HepG2 (cell line): ENCODE data around the gene KCNN2. TPM values are rescaled to one million over a fixed set of nuclear protein-coding genes. Genes with fewer than 3 reads are reported as not detected.

ENCODE experiments used
- ATAC-seq: fragments of 200-7000 bp; cut with Tn5 transposase; 3 replicates; pipeline ENCODE4 v1.9.1; 2020; ENCODE audit warnings: mild to moderate bottlenecking, moderate library complexity
- BruUV-seq: library from RNA; stranded (reverse); fragments of 400-500 nt; replicated peaks from 2 replicates; lab custom pipeline; 2021; lab: Mats Ljungman, UMichigan
- CTCF ChIA-PET: fragments of 300-600 bp; formaldehyde crosslinking; extraction: SDS; loops from one replicate; lab custom pipeline; 2021; ENCODE audit warnings: low total read pairs, inconsistent platforms, low intra/inter-chr PET ratio; lab: Yijun Ruan, JAX
- POLR2A ChIA-PET: fragments of 350-600 bp; sonication (Branson Sonifier 250); formaldehyde crosslinking; loops from one replicate; lab custom pipeline; 2020; ENCODE audit warnings: antibody characterized with exemption, inconsistent platforms; lab: Yijun Ruan, JAX
- DNase-seq: peaks from one replicate; pipeline ENCODE4 v3.0.0-alpha.2; 2015; ENCODE audit warnings: low spot score
- FAIRE-seq: peaks from 3 replicates; lab custom pipeline; 2011; peaks lifted over from hg19 to GRCh38; lab: Jason Lieb, UNC
- H2AFZ ChIP-seq: one replicate; pipeline ENCODE4 v1.6.1; 2011; ENCODE audit warnings: low read length, inconsistent platforms
- H3K27ac ChIP-seq: fragments of 300-600 bp; 3 replicates; pipeline ENCODE4 v1.8.0; 2011; ENCODE audit warnings: mixed run types, mild to moderate bottlenecking, mixed read lengths, low read length, inconsistent platforms; ENCODE audit not compliant: insufficient read depth; ENCODE audit errors: extremely low read length
- H3K27me3 ChIP-seq, 2 experiments: fragments of 200-600 bp in 1 of 2; 2 replicates in 1 of 2; 3 replicates in 1 of 2; pipeline versions ENCODE4 v1.6.0 to v1.8.0; 2011; ENCODE audit warnings: low read length in 2 of 2, mild to moderate bottlenecking in 2 of 2, moderate library complexity in 2 of 2, inconsistent platforms in 1 of 2; ENCODE audit not compliant: insufficient read depth in 2 of 2, control insufficient read depth in 1 of 2
- H3K36me3 ChIP-seq, 2 experiments: fragments of 200-600 bp in 1 of 2; replicated peaks in 1 of 2; 2 replicates in 1 of 2; 3 replicates in 1 of 2; pipeline versions ENCODE4 v1.5.1 to v1.8.0; 2011; ENCODE audit warnings: low read length in 2 of 2, inconsistent platforms in 1 of 2; ENCODE audit not compliant: insufficient read depth in 2 of 2, control insufficient read depth in 1 of 2
- H3K4me1 ChIP-seq: 2 replicates; pipeline ENCODE4 v1.5.1; 2012; ENCODE audit warnings: low read length, inconsistent platforms; ENCODE audit not compliant: insufficient read depth
- H3K4me2 ChIP-seq: 2 replicates; pipeline ENCODE4 v1.6.0; 2011; ENCODE audit warnings: low read depth, low read length, inconsistent platforms
- H3K4me3 ChIP-seq, 3 experiments: fragments of 200-600 bp in 1 of 3; sonication (generic), shearing (Covaris generic) in 1 of 3; replicated peaks in 1 of 3; 2 replicates each; pipeline ENCODE4 v1.5.1; 2011 to 2016; ENCODE audit warnings: low read length in 3 of 3, inconsistent platforms in 2 of 3, low read depth in 2 of 3, mild to moderate bottlenecking in 2 of 3, control low read depth in 1 of 3, mixed read lengths in 1 of 3; ENCODE audit not compliant: insufficient read depth in 1 of 3
- H3K79me2 ChIP-seq: one replicate; pipeline ENCODE4 v1.6.1; 2011; ENCODE audit warnings: low read length, inconsistent platforms; ENCODE audit not compliant: insufficient read depth
- H3K9ac ChIP-seq: 2 replicates; pipeline ENCODE4 v1.6.0; 2011; ENCODE audit warnings: mild to moderate bottlenecking, low read depth, low read length, inconsistent platforms; ENCODE audit not compliant: insufficient read depth
- H3K9me3 ChIP-seq: 2 replicates; pipeline ENCODE4 v1.5.1; 2012; ENCODE audit warnings: mild to moderate bottlenecking, low read length
- H4K20me1 ChIP-seq: 2 replicates; pipeline ENCODE4 v1.6.0; 2011; ENCODE audit warnings: inconsistent platforms, mild to moderate bottlenecking, low read length, moderate library complexity; ENCODE audit not compliant: insufficient read depth
- MAFK ChIP-seq, 2 experiments: IDR thresholded peaks in 1 of 2; conservative IDR thresholded peaks in 1 of 2; 2 replicates each; pipeline ENCODE4 v1.6.1; 2011; ENCODE audit warnings: improper control_type of control experiment in 2 of 2, low read length in 2 of 2
- NFATC3 ChIP-seq: sonication (generic); formaldehyde crosslinking; IDR thresholded peaks from 2 replicates; pipeline ENCODE4 v1.5.1; 2020; ENCODE audit warnings: mild to moderate bottlenecking, missing genetic modification reagents
- SNRNP70 ChIP-seq: fragments of 200-400 bp; formaldehyde crosslinking; IDR thresholded peaks from 2 replicates; pipeline ENCODE4 v1.6.1; 2017; ENCODE audit warnings: mild to moderate bottlenecking, low read depth, low read length, moderate library complexity
- ZNF460 ChIP-seq: sonication (generic); formaldehyde crosslinking; IDR thresholded peaks from 2 replicates; pipeline ENCODE4 v1.5.1; 2020; ENCODE audit warnings: missing genetic modification reagents, mild to moderate bottlenecking, borderline replicate concordance
- ZNF816 ChIP-seq: sonication (generic); formaldehyde crosslinking; IDR thresholded peaks from 2 replicates; pipeline ENCODE4 v1.8.0; 2022; ENCODE audit warnings: missing genetic modification reagents, mild to moderate bottlenecking, borderline replicate concordance
- WGBS: methylation state at CpG from one replicate; pipeline ENCODE4 v1.1.6; 2017; ENCODE audit warnings: low lambda C conversion rate; 5-methylcytosine and 5-hydroxymethylcytosine counted together
- in situ Hi-C: cut with HindIII; loops from 2 replicates; pipeline ENCODE4 v1.10.0; 2017; ENCODE audit warnings: low pct_unique_long_range_greater_than_20kb; ENCODE audit not compliant: extremely low pct_ligation_motif_present
- intact Hi-C: fragments of 100-400 bp; cut with micrococcal nuclease; formaldehyde crosslinking; loops from one replicate; pipeline ENCODE4 v1.10.0; 2022; ENCODE audit not compliant: unreplicated experiment
- polyA plus RNA-seq, 8 experiments: library from polyadenylated mRNA; depleted of rRNA in 3 of 8; stranded (reverse) in 7 of 8; unstranded in 1 of 8; fragments of >200 nt; fragmentation: Illumina TruSeq in 4 of 8; extraction: Trizol in 4 of 8; gene quantifications; 2 replicates each; pipeline versions ENCODE4 v1.2.1 to v1.2.3, GENCODE V29; 2011 to 2016; ENCODE audit warnings: low read depth in 4 of 8, missing spikeins in 1 of 8, mixed read lengths in 1 of 8; ENCODE audit not compliant: insufficient read depth in 1 of 8
- total RNA-seq, 5 experiments: library from RNA; depleted of rRNA; stranded (reverse); fragments of >200 nt; fragmentation: Illumina TruSeq; extraction: Trizol; gene quantifications; 2 replicates each; pipeline ENCODE4 v1.2.3, GENCODE V29; 2016; ENCODE audit warnings: low read depth in 1 of 5

Gene KCNN2
- total and polyA plus RNA-seq, 2 of the 13 experiments (the other 11 are each of a cell fraction or from before 2014, with no cell fraction given): not detected

DNA sequence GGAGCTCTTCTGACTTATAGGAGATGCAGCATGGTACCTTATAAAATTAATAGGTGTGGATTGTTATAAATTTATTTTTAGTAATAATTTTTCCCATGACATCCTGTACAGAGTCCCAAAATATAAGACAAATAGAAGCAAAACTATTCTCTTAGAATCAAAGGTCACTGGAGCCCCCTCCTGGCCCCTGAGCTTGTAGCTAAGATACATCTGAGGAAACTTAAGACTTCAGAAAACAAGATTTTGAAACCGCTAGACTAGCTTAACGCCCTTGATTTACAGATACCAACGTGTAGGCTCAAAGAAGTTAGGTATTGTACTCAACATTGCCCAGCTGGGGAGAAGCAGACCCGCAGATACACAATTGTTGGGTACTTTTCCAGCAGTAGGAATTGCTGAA, 45.7 kb upstream of the KCNN2 start:
- Histone ChIP-seq H3K27ac (no peak overlapping the region), H3K4me3 (no peak overlapping the region), H3K79me2 (no peaks in the 10 kb centered on the region), H3K27me3 (no peaks in the 10 kb centered on the region; a peak in 1 of 5 replicates), H3K4me1 (no peaks in the 10 kb centered on the region), H3K4me2 (no peak overlapping the region), H2AFZ (no peak overlapping the region), H3K36me3 (no peaks in the 10 kb centered on the region), H4K20me1 (no peaks in the 10 kb centered on the region), H3K9me3 (no peaks in the 10 kb centered on the region), H3K9ac (no peak overlapping the region)
- DNase-seq (no peak), FAIRE-seq (no peak), ATAC-seq (no peak)
- in situ Hi-C loops (no loop called here), intact Hi-C loops (no loop called here)
- whole genome bisulfite sequencing: 0% methylated on average over 4 of the region's 4 CpGs
- CTCF ChIA-PET: no interaction called here
- POLR2A ChIA-PET: no interaction called here
- no TSS peak for BruUV-seq
- TF ChIP-seq SNRNP70 (no peak), ZNF816 (CRISPR knock-in tag) (no peak)

DNA sequence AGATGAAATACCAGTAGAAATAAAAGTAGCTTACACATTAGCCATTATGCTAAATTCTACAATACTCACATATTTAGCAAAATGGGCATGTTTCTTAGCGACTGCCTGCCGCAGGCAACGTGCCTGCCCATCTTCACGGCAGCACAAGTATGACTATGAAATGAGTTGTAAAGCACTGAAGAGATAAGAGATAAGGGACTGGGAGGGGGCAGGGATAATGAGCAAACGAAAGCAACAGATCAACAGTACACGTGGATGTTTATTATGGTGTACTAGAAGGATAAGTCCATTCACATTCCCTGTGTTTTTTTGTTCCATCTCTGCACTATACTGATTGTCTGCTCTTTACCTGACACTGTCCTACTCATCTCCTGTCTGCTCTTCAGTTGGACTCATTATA, 44.1 kb upstream of the KCNN2 start:
- BruUV-seq: no TSS peak
- H3K9ac ChIP-seq: no peak overlapping the region
- no peaks in the 10 kb centered on the region for H3K4me1 ChIP-seq
- H3K79me2 ChIP-seq: no peaks in the 10 kb centered on the region
- H4K20me1 ChIP-seq: no peaks in the 10 kb centered on the region
- no peak overlapping the region for H2AFZ ChIP-seq
- no peaks in the 10 kb centered on the region for H3K9me3 ChIP-seq
- H3K4me2 ChIP-seq: no peak overlapping the region
- DNase-seq: no peak
- POLR2A ChIA-PET: no interaction called here
- intact Hi-C loops: no loop called here
- CTCF ChIA-PET: no interaction called here
- TF ChIP-seq ZNF460 (no peak), MAFK (conservative IDR thresholded peaks at IDR 0.05 in 1 of 2, IDR thresholded peaks at IDR 0.05 in 1 of 2; ENCODE audit: low read length in 2 of 2) (no peak), NFATC3 (no peak)
- TF ChIP-seq, all 625 proteins: peak for 0
- Histone ChIP-seq H3K4me3 (no peak overlapping the region), H3K36me3 (no peaks in the 10 kb centered on the region), H3K27ac (no peak overlapping the region), H3K27me3 (no peaks in the 10 kb centered on the region)
- no peak for FAIRE-seq
- ATAC-seq: no peak
- in situ Hi-C loops: no loop called here
- WGBS: 11% methylated on average over 6 of the region's 6 CpGs
